GM23338 (cell line): Measurements from ENCODE around the gene NUBPL. TPM values are rescaled to one million over a fixed set of nuclear protein-coding genes. Genes with fewer than 3 reads are reported as not detected.

Experiments used
- ATAC-seq: fragments of 200-7000 bp; cut with Tn5 transposase; 3 replicates; pipeline ENCODE4 v1.9.1; 2020
- DNase-seq: peaks from one replicate; pipeline ENCODE4 v3.0.0-alpha.2; 2015; ENCODE audit warnings: low spot score
- H2AFZ ChIP-seq: fragments of 200-600 bp; sonication (generic); 2 replicates; pipeline ENCODE4 v1.8.0; 2016; ENCODE audit warnings: antibody characterized with exemption, mild to moderate bottlenecking, moderate library complexity
- H3F3A ChIP-seq: fragments of 200-600 bp; sonication (generic); replicated peaks from 2 replicates; pipeline ENCODE4 v1.8.0; 2017; ENCODE audit warnings: antibody characterized with exemption, mixed run types, low read depth
- H3K27ac ChIP-seq: fragments of 200-600 bp; sonication (generic); 2 replicates; pipeline ENCODE4 v1.6.1; 2016; ENCODE audit warnings: low read depth
- H3K27me3 ChIP-seq: fragments of 200-600 bp; sonication (generic); 2 replicates; pipeline ENCODE4 v1.8.0; 2016; ENCODE audit warnings: mild to moderate bottlenecking, mixed run types, moderate library complexity; ENCODE audit not compliant: insufficient read depth
- H3K36me3 ChIP-seq: fragments of 200-600 bp; sonication (generic); 2 replicates; pipeline ENCODE4 v1.8.0; 2016; ENCODE audit warnings: mild to moderate bottlenecking; ENCODE audit not compliant: insufficient read depth
- H3K4me1 ChIP-seq: fragments of 200-600 bp; sonication (generic); 2 replicates; pipeline ENCODE4 v1.8.0; 2016; ENCODE audit warnings: mild to moderate bottlenecking, moderate library complexity; ENCODE audit not compliant: insufficient read depth
- H3K4me2 ChIP-seq: fragments of 200-600 bp; sonication (generic); 2 replicates; pipeline ENCODE4 v1.7.1; 2017; ENCODE audit warnings: mixed run types
- H3K4me3 ChIP-seq: fragments of 200-600 bp; sonication (generic); 2 replicates; pipeline ENCODE4 v1.6.1; 2016; ENCODE audit warnings: mixed run types
- H3K79me2 ChIP-seq: fragments of 200-600 bp; sonication (generic); replicated peaks from 2 replicates; pipeline ENCODE4 v1.8.0; 2017; ENCODE audit warnings: mild to moderate bottlenecking; ENCODE audit not compliant: insufficient read depth
- H3K9me2 ChIP-seq: fragments of 200-600 bp; sonication (generic); 2 replicates; pipeline ENCODE4 v1.8.0; 2017; ENCODE audit not compliant: insufficient read depth
- H4K20me1 ChIP-seq: fragments of 200-600 bp; sonication (generic); replicated peaks from 2 replicates; pipeline ENCODE4 v1.8.0; 2017; ENCODE audit warnings: mild to moderate bottlenecking; ENCODE audit not compliant: insufficient read depth
- H3K27ac Mint-ChIP-seq: 2 replicates; pipeline ENCODE4 v1.8.0; 2020; ENCODE audit warnings: inconsistent platforms, mild to moderate bottlenecking, moderate library complexity, mixed read lengths
- H3K27me3 Mint-ChIP-seq: 3 replicates; pipeline ENCODE4 v1.8.0; 2022; ENCODE audit warnings: low read depth, mild to moderate bottlenecking, moderate library complexity, mixed read lengths, inconsistent platforms; ENCODE audit not compliant: insufficient read depth, poor library complexity
- H3K36me3 Mint-ChIP-seq: 3 replicates; pipeline ENCODE4 v1.8.0; 2021; ENCODE audit warnings: low read depth, mild to moderate bottlenecking, inconsistent platforms, moderate library complexity, mixed read lengths
- H3K4me1 Mint-ChIP-seq: 3 replicates; pipeline ENCODE4 v1.8.0; 2020; ENCODE audit warnings: mild to moderate bottlenecking, inconsistent platforms, mixed read lengths
- H3K4me3 Mint-ChIP-seq: 3 replicates; pipeline ENCODE4 v1.8.0; 2021; ENCODE audit warnings: moderate library complexity, mild to moderate bottlenecking, inconsistent platforms, mixed read lengths
- H3K9me3 Mint-ChIP-seq: 3 replicates; pipeline ENCODE4 v1.8.0; 2020; ENCODE audit warnings: moderate library complexity, mild to moderate bottlenecking, inconsistent platforms, mixed read lengths
- CREB1 ChIP-seq: fragments of 250-450 bp; sonication (Bioruptor Pico); IDR thresholded peaks from 2 replicates; pipeline ENCODE4 v1.5.0; 2020; ENCODE audit warnings: low read depth, mild to moderate bottlenecking, moderate library complexity
- CTCF ChIP-seq, 2 experiments: fragments of 200-600 bp in 1 of 2; sonication (generic) in 1 of 2; conservative IDR thresholded peaks; 2 replicates each; pipeline versions ENCODE4 v1.5.1 to v1.6.1; 2016 to 2017; ENCODE audit warnings: antibody characterized with exemption in 2 of 2, low read depth in 2 of 2, mild to moderate bottlenecking in 2 of 2, moderate library complexity in 1 of 2
- ETS1 ChIP-seq: IDR thresholded peaks from 2 replicates; pipeline ENCODE4 v1.6.1; 2016; ENCODE audit warnings: antibody characterized with exemption
- EZH2 ChIP-seq: fragments of 200-600 bp; sonication (generic); IDR thresholded peaks from one replicate; pipeline ENCODE4 v1.8.0; 2017; ENCODE audit warnings: antibody characterized with exemption, mild to moderate bottlenecking, low read depth; ENCODE audit not compliant: unreplicated experiment
- EZH2phosphoT487 ChIP-seq: fragments of 200-600 bp; sonication (generic); IDR thresholded peaks from one replicate; pipeline ENCODE4 v1.8.1; 2018; ENCODE audit warnings: antibody characterized with exemption; ENCODE audit not compliant: unreplicated experiment
- NANOG ChIP-seq: IDR thresholded peaks from 2 replicates; pipeline ENCODE4 v1.6.1; 2016; ENCODE audit warnings: antibody characterized with exemption, borderline replicate concordance
- POLR2AphosphoS5 ChIP-seq: IDR thresholded peaks from 2 replicates; pipeline ENCODE4 v1.6.1; 2016; ENCODE audit warnings: antibody characterized with exemption, low read depth
- REST ChIP-seq: IDR thresholded peaks from one replicate; pipeline ENCODE4 v1.6.1; 2018; ENCODE audit warnings: antibody characterized with exemption; ENCODE audit not compliant: unreplicated experiment
- STAT1 ChIP-seq: IDR thresholded peaks from one replicate; pipeline ENCODE4 v1.6.1; 2016; ENCODE audit warnings: antibody characterized with exemption; ENCODE audit not compliant: unreplicated experiment
- ZNF331 ChIP-seq: fragments of 250-450 bp; sonication (Bioruptor Pico); IDR thresholded peaks from 2 replicates; pipeline ENCODE4 v1.5.0; 2020; ENCODE audit warnings: low read depth, mild to moderate bottlenecking, moderate library complexity
- ZNF462 ChIP-seq: fragments of 250-450 bp; sonication (Bioruptor Pico); IDR thresholded peaks from 2 replicates; pipeline ENCODE4 v1.5.0; 2020; ENCODE audit warnings: mild to moderate bottlenecking, moderate library complexity
- polyA plus RNA-seq: library from polyadenylated mRNA; unstranded; fragments of >200 nt; fragmentation: Nextera tagmentation; extraction: Ambion mirVana; gene quantifications from 2 replicates; pipeline ENCODE4 v1.2.1, GENCODE V29; 2016
- total RNA-seq: library from RNA; depleted of rRNA; stranded (reverse); fragments of >200 nt; shearing (Covaris generic); gene quantifications from 2 replicates; pipeline ENCODE4 v1.2.3, GENCODE V29; 2014

NUBPL gene
- total and polyA plus RNA-seq, 2 experiments from 2014 or later, result 6.1 to 20.7 TPM

GRCh38 chr14:31758941-31759340 is 197.7 kb downstream of the NUBPL start:
- no peak for ATAC-seq
- no peak overlapping the region for H2AFZ ChIP-seq

More at GRCh38 chr14:31758941-31759340, 197.7 kb downstream of the NUBPL start:
- Mint-ChIP-seq H3K27me3 (no peaks in the 10 kb centered on the region), H3K4me3 (no peak overlapping the region), H3K9me3 (peaks cover 4% of the 10 kb centered on the region; the same call in 2 of the 3 replicates), H3K36me3 (no peaks in the 10 kb centered on the region), H3K27ac (no peak overlapping the region), H3K4me1 (no peaks in the 10 kb centered on the region)
- no peaks in the 10 kb centered on the region for H4K20me1 ChIP-seq
- H3K9me2 ChIP-seq, result no peaks in the 10 kb centered on the region
- no peaks in the 10 kb centered on the region for H3K36me3 ChIP-seq
- H3K4me2 ChIP-seq, result no peak overlapping the region
- no peaks in the 10 kb centered on the region for H3K27me3 ChIP-seq
- H3F3A ChIP-seq, result no peaks in the 10 kb centered on the region
- TF ChIP-seq STAT1 (no peak), EZH2phosphoT487 (no peak), POLR2AphosphoS5 (no peak), ETS1 (no peak), CREB1 (CRISPR knock-in tag) (no peak), ZNF331 (CRISPR knock-in tag) (no peak), CTCF (conservative IDR thresholded peaks at IDR 0.05; ENCODE audit: low read depth in 2 of 2) (no peak), NANOG (no peak), EZH2 (no peak), REST (no peak), ZNF462 (CRISPR knock-in tag) (no peak)
- no peak overlapping the region for H3K27ac ChIP-seq
- no peak overlapping the region for H3K4me3 ChIP-seq
- no peaks in the 10 kb centered on the region for H3K79me2 ChIP-seq
- H3K4me1 ChIP-seq, result no peaks in the 10 kb centered on the region
- no peak for DNase-seq
